Endometrium (tissue), 2 donors: ENCODE measurements around the gene RBMS3.

Experiments used
- FAIRE-seq: peaks from 2 replicates; lab custom pipeline; 2012; peaks lifted over from hg19 to GRCh38; lab: Jason Lieb, UNC
- donor health status: control.
- donor health status: control.

Gene RBMS3

DNA sequence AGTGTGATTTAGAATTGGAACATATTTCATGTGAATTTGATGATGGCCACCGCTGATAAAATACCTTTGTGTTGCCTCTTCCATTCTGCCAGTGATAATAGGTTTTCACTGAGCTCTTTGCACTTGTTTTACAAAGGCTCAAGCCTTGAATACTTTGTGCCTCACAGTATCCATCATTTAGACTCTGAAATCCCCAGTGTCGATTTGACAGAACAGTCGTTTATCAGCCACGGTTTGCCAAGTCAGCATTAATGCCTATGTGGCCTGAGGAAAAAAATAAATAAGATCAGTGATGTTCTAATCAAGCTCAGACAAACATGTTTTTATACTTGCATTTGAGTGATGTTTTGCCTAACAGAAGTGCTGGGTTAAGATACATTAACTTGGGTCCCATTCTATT lies 399.1 kb downstream of the RBMS3 start:
- FAIRE-seq, result no peak

DNA sequence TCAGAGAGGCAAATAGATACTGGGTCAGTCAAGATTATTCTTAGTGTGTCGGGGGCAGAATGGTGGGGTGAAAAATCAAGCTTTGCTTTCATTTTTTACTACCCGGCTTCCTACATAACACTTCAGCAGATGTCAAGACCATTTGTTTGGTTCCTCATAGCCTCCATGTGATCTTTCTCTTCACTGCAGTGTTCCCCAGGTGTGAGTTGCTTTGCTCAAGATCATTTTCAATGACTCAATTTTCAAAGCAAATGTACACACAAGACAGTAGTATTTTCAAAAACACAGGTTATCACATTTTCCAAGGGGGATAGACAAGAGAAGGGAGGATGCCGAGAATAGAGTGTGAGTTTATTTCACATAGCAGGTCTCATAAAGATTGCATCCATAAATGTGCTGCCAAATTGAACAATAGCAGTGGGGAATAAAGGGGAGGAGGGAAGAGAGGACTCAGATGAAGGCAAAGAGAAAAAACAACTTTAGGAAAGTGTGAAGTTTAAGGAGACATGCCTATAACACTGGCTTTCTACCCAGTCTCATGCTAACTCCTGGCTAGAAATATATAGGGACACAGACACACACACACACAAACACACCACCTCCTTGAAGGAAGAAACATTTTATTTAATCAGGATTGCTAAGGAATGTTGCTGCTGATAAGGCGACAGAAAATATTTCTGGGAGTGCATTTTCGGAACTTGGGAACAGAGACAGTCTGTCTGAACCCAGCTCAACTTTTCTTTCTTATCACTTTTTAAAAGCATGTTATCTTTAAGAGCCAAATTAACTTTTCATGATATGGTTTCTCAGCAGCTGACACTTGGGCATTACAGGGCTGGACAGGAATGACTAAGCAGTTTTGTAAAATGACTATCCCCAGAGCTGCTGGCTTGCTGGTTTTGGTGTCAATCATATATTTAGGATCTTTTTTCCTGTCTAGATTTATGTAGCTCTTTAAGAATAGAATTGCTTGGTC lies 402.4 kb downstream of the RBMS3 start:
- FAIRE-seq, result no peak

DNA sequence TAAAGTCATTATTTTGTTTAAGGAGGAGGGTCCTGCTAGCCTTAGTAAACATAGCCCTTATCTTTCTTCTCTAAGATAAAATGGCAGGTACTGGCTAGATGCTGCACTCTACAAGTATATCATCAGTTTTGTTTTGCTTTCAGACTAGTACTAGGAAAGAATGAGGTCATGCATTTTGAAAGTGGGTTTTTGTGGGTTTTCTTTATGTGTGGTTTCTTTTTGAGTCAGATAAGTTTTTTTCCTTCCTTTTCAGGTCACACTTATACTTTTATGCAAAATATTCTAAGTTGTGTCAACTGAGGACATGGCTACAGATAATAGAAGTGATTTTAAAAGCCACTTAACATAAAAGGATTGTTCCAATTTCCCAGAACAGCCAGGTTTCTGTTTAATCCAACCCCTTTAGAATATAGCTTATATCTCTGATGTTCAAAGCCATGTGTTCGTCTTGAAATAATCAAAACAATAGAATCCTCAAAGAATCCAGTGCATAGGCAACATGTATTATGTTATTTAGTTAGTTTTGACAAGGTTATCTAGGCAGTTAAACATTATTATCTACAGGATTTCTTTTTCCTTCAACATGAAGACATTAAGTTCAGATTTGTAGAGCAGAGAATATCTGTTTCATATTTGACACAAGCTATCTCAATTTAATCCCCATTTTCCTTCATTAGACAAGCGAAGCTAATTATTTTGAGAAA lies 406.2 kb downstream of the RBMS3 start:
- FAIRE-seq, result no peak

DNA sequence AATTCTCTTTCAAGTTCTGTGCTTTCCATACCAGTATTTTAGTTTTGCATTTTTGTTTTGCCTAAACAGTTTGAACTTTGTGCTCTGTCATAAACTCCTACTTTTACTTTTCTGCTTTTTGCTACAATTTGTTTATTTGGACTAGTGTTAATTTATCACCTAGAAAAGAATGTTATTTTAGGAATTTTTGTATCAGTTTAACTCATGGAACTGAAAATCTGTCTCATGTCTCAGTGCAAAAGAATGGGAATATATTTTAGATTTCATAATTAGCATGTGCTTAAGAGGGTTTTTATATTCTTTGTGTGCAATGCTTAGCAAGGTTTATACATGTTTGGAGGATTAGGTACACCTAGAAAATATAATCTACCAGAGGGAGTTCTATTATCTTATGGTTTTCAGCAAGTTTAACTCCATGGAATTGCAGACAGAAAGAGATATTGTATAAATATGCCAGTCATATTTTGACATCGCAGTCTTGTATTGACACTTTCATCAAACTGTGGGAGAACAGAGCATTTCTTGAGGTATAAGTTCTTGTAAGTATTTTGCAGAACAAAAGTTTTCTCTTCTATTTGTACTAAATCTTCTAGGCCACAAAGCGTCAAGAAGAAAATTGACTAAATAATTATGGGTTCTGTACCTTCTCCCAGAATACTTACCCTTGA lies 409.9 kb downstream of the RBMS3 start:
- peak; percentile 41 for FAIRE-seq

DNA sequence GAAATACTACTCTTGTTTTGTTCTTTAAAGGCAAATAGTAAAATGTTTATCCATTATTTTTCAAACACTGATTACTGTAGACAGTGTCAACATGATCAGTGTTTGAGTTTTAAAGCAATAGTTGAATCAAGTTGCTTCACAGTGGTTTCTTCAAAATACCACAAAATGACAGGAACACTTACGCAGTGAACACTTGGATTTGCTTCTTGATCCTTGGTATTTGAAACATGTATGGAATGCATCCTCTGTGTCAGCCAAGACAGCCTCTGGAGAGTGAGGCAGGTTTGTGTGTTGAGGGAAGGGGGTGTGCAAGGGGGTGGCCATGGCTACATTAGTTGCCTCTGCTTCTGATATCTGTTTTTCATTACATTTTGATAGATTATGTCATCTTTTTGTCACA lies 413.0 kb downstream of the RBMS3 start:
- no peak for FAIRE-seq

DNA sequence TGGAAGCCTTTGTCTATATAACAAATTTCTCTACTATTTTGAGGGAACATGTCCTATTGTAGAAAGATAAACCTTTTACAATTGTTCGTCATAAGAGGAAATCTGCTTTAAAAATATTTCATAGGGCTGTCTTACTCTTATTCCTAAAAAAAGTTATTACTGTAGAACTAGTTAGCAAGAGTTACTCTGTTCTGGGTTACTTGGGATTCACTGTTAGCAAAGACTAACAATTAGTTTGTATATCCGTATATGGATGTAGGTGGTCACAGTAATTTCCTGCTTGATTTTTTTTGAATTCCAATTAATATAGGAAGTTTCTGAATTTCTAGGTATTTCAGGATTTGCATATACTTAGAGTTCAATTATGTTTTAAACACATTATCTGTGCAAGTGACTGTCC lies 413.5 kb downstream of the RBMS3 start:
- FAIRE-seq, result no peak

DNA sequence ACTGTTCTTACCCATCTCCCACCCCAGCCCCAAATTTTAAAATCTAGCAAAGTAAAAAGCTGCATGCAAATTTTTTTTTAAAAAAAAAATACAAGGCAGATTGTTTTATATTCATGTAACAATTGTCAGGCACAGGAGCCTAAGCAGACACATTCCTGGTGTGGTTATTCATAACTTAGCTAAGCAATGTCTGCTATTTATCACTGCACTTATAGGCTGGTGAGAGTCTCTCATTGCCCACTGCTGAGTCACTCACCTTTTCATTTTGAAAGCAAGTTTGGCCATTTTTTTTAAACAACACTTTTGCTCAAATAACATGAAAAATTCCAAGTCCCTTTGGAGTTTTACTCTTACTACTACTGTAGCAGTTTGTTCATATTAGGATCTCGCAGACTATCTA lies 413.9 kb downstream of the RBMS3 start:
- FAIRE-seq, result no peak

DNA sequence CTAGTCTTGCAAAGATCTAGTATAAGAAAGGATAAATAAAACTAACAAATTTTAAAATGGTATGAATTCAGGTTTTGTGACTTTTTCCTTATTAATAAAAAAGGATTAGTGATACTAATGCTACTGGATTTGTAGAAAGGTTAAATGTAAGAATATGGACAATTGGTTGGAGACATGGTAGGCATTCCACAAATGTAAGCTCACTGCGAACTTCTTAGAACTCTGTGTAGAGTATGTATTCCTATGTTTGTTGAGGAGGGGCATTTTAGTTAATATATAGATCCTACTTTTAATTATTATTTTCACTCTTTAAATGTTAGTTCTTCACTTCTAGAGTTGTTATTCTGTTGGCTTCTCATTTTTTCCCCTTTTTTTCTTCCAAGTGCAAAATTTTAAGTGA lies 414.3 kb downstream of the RBMS3 start:
- no peak for FAIRE-seq

DNA sequence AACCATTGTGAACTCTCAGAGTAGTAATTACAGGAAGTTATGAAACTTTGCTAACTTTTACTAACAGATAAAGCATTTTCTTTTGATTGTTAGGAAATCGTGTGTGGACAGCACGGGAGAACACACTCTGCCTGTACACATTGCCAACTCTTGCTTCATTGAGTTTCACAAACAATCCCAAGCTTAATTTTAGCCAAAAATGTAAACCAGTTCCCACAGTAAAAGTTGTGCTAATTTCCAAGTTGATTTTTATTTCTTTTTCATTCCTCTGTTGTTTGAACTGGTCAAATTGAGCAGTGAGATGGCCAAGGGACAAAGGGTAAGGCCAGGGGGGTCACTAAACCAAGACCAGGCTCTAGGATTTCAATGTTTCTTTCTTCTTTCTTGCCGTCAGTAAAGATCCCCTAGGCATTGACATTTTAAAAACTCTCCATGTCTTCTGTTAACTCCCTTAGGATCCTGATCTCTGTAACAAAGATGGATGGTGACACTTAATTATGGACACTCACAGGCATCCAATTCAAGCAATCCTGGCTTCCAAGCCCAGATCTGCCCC lies 414.9 kb downstream of the RBMS3 start:
- FAIRE-seq, result no peak

DNA sequence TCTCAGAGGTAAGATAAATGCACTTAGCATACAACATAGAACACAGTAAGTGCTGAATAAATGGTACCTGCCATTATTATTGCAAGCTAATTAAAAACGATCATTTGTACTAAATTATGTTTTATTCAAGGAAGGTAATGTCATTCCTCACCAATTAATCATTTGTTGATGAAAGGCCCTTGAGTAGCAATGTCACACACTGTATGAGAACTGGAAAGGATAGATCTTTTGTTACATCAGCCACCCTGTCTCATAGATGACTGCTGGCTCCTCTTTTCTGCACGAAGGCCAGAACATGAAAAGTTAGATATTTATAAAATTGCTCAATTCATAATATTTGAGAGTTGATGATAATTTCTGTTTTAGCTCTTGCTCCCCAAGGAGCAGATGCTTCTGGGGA lies 415.4 kb downstream of the RBMS3 start:
- no peak for FAIRE-seq

DNA sequence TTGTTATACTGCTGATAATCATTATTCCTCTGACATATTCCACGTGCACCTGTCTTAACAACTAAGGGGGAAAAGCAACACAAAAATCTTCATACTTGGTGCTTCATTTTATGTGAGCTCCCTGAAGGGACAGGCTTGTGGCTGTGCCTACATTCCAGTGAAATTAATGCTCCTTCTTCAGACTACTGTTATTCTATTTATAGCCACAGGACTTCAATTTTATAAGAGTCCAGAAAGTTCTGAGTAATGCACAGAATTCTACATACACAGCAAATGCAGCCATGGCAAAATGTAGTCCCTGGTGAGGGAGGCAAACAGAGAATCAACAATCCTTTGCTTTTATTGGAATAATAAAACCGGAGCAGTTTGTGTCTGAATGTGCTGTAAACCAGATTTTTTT lies 417.1 kb downstream of the RBMS3 start:
- FAIRE-seq, result no peak

DNA sequence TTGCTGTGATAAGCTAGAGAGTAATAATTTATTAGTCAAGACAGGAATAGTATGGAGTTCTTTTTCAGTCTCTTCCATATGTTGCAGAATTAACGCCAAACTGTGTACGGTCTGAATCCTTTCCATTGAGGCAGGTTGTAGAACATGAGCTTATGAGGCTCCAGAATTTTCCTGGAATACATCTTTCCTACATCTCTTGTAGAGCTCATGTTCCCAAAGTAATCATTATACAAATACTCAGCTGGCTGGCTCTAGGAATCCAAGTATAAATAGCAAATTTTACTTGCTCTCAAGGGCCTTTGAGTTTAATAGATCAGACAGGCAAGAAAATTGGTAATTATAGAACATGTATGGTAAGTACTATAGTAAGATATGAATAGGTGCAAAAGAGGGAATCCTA lies 419.4 kb downstream of the RBMS3 start:
- no peak for FAIRE-seq

DNA sequence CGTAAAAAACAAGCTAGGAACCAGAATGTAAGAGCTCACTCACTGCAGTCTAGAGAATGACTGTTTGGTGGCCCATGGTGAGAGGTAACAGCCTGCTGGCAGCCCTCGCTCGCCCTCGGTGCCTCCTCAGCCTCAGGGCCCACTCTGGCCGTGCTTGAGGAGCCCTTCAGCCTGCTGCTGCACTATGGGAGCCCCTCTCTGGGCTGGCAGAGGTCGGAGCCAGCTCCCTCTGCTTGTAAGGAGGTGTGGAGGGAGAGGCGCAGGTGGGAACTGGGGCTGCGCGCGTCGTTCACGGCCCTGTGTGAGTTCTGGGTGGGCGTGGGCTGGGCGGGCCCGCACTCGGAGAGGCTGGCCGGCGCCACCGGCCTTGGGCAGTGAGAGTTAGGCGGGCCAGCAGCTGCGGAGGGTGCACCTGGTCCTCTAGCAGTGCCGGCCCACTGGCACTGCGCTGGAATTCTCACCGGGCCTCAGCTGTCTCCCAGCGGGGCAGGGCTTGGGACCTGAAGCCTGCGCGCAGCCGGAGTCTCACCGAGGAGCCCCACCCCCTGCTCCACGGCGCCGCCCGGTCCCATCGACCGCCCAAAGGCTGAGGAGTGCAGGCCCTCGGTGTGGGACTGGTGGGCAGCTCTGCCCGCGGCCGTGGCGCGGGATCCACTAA lies 420.6 kb downstream of the RBMS3 start:
- no peak for FAIRE-seq

DNA sequence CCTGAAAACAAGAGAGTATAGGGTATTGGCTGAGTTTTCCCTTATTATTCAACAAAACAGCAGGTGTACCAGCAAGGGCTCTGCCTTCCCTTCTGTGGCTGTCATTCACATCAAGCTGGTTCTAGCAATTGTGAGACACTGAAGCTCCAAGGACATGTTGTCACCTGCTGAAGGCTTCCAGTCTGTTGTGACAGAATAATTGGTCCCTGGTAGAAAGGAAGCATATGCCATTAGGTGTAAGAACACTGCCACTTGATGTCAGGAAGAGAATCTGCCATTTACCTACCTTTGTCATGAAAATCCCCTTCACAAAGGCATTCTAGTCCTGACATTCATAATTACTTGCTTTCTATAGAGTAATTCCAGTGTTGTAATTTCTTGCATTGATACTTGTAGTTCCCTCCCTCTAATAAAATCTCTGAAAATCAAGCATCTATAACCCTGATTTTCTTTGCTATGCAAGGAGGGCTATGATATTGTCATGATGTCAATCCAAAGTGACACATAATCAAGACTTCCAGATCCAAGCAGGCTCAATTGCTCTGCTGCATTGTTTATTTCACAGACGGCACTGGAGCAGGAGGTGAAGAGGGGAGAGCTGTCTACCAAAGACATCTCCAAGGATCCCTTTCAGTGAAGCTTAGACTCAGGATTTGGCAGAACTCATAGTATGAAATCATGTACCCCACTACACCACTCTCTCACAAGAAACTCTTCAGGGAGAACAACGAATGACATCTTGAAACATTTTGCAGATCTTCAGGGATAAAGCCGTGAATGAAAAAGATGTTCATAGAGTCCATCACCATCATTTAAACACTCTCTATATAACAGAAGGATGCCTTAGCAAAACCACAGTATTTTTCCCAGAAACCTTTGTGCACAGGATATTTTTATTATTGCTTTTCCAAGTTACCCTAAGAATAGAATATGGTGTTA lies 425.3 kb downstream of the RBMS3 start:
- FAIRE-seq, result no peak

DNA sequence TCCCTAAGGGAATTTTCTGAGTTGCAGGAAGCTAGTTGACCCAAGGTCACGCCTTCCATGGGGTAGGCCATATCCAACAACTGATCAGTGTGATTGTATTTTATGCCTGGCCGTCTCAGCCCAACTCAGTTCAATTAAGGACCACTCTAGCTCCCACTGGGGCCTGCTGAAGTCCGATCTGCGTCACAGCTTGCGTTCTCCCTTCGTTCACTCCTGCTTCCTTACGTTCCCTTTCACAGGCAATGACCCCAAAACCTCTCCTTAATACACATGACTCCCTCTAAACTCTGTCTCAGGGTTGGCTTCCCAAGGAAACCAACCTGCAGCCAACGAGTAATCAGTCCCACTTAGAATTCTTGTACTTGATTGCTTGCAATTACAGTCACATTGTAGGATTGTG lies 428.0 kb downstream of the RBMS3 start:
- no peak for FAIRE-seq

DNA sequence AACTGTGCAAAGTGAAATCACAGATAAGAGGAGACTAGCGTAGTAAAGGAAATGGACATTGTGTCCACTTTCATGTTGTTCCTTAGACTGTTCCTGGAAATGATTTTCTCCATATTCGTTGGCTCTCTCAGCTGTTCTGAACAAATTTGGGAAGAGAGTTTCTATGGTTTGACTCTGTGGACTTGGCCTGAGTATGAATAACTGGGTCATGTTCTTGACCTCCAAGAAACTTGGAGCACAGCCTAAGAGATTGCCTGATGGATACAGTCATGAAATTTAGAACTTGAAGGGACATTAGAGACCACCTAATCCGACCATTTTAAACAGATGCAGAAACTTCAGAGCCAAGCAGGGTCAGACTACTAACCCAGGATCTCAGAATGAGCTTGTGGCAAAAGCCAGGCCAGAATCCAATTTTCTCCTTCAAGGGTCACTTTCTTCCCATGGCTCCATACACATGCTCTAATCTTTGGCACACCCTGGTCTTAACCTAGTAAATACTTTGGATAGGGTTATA lies 430.4 kb downstream of the RBMS3 start:
- no peak for FAIRE-seq

DNA sequence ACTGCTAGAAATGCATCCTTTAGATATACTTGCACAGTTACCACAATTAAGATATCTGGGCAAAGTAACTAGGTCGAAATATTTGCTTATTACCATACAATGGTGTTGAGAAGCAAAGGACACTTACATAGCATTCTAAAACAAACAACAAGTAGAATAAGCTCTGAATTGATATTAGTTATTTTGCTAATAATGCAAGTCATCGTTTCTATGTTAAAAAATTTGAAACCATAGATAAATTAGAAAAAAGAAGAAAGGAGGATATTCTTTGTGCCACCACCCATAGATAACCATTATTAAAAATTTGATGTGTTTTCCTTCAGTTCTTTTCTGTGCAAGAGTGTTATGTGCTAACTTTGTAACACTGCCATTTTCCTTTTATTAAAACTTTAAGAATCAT lies 435.3 kb downstream of the RBMS3 start:
- FAIRE-seq, result no peak

DNA sequence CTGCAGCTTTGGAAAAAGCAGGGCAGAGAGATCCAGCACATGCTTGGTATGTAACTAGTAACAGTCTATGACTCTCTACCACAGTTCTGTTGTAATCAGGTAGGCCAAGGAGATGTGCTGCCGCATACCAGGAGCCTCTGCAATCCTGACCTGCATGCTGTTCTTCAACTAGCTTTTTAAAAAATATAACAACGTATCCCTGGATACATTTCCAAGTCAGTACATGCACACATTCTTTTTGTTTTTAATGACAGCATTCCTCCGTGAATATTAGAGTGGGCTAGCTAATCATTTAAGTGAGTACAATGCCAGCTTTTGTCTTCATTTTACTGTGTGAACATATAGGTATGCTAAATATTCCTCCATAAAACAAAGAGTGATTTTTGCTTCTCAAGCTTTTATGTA lies 437.8 kb downstream of the RBMS3 start:
- no peak for FAIRE-seq

DNA sequence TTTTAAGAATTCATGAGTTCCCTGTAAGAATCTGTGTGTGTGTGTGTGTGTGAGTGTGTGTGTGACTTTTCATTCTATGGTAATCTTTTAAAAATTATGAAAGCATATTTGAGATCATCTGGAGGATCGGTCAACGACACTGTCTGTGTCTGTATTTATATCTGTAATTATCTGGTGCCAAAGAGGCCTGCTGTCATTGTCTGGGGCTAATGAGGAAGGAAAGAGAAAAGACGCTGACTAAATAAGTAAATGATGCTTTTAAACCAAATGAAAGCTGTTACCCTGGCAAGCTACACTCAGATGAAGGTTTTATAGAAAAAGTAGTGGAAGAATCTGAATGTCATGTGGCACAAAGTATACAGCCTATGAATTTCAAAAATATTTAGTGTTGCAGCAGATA lies 439.8 kb downstream of the RBMS3 start:
- no peak for FAIRE-seq

DNA sequence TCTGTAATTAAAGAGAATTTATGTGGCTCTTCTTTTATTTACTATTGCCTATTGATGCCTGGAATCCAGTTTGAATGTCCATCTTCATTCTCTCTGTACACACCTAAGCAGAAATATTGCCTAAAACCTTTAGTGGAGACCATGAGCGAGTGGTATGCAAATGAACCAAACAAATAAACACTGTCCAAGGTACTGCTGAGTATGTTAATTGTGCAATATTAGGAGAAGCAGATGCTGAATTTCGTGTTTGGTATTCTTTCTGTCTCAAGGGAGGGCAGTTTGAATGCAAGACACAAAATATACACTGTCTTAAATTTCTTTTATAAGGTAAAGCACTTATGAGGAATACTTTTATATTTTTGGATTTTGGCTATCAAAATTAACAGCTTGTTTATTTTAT lies 440.9 kb downstream of the RBMS3 start:
- no peak for FAIRE-seq

DNA sequence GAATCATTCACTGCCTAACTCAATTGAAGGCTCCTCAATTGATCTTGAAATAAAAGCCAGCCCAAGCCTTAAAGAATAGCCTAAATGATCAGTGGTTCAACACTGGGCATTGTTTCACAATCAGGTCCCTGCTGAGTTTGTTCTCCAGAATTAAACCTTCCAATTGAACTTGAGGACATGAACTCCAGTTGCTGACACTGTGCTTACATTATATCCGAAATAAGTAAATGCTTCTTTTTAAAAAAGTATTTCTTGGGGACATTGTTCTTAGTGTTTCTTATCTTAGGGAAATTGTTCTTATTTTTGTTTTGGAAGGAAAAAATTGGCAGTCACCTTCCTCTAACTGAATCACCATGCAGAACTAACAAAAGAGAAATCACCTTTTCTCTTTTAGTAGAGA lies 450.2 kb downstream of the RBMS3 start:
- no peak for FAIRE-seq
